H1 (cell line): ENCODE results near the gene CAMTA1. TPM values are rescaled to one million over a fixed set of nuclear protein-coding genes. Genes with fewer than 3 reads are reported as not detected.

Source experiments
- CTCF ChIA-PET: fragments of 300-600 bp; sonication (Branson Sonifier 250); formaldehyde crosslinking; loops from one replicate; lab custom pipeline; 2021; ENCODE audit not compliant: partially characterized antibody; lab: Charles Lee
- POLR2A ChIA-PET: fragments of 300-600 bp; sonication (Branson Sonifier 250); formaldehyde crosslinking; loops from one replicate; lab custom pipeline; 2021; ENCODE audit warnings: inconsistent platforms; ENCODE audit not compliant: partially characterized antibody; lab: Charles Lee
- DNase-seq, 2 experiments: peaks; one replicate each; pipeline versions ENCODE4 v3.0.0 to v3.0.0-alpha.2; 2010 to 2022; ENCODE audit warnings: low spot score in 2 of 2, low read depth in 1 of 2, mixed read lengths in 1 of 2
- FAIRE-seq: peaks from 2 replicates; lab custom pipeline; 2011; peaks lifted over from hg19 to GRCh38; lab: Jason Lieb, UNC
- H2AFZ ChIP-seq: 2 replicates; pipeline ENCODE4 v1.8.1; 2012; ENCODE audit warnings: low read length, inconsistent platforms
- H2AK5ac ChIP-seq: 2 replicates; pipeline ENCODE4 v1.6.1; 2013; ENCODE audit warnings: low read depth, low read length
- H2BK120ac ChIP-seq: replicated peaks from 2 replicates; pipeline ENCODE3; 2013; ENCODE audit warnings: low read depth, low read length, inconsistent platforms
- H2BK12ac ChIP-seq: 2 replicates; pipeline ENCODE4 v1.6.1; 2013; ENCODE audit warnings: low read depth, low read length
- H2BK15ac ChIP-seq: 2 replicates; pipeline ENCODE4 v1.6.1; 2013; ENCODE audit warnings: low read length
- H2BK20ac ChIP-seq: 2 replicates; pipeline ENCODE4 v1.6.1; 2013; ENCODE audit warnings: low read length
- H2BK5ac ChIP-seq: 2 replicates; pipeline ENCODE4 v1.6.1; 2013; ENCODE audit warnings: low read depth, low read length
- H3K14ac ChIP-seq: 2 replicates; pipeline ENCODE4 v1.6.1; 2013; ENCODE audit warnings: inconsistent platforms; ENCODE audit not compliant: insufficient read length
- H3K18ac ChIP-seq: 2 replicates; pipeline ENCODE4 v1.6.1; 2013; ENCODE audit warnings: low read length; ENCODE audit errors: extremely low read depth
- H3K23ac ChIP-seq: 2 replicates; pipeline ENCODE4 v1.6.1; 2013; ENCODE audit warnings: inconsistent platforms; ENCODE audit not compliant: insufficient read length
- H3K23me2 ChIP-seq: 2 replicates; pipeline ENCODE4 v1.6.1; 2013; ENCODE audit warnings: low read depth, low read length
- H3K27ac ChIP-seq: 2 replicates; pipeline ENCODE4 v1.6.1; 2011; ENCODE audit warnings: low read depth, low read length, inconsistent platforms
- H3K27me3 ChIP-seq, 4 experiments: replicated peaks in 1 of 4; 1 replicate in 1 of 4; 2 replicates in 3 of 4; pipeline versions ENCODE4 v1.6.1 to v1.8.1; 2011 to 2013; ENCODE audit warnings: low read length in 3 of 4, mild to moderate bottlenecking in 3 of 4, inconsistent platforms in 2 of 4, mixed read lengths in 2 of 4, moderate library complexity in 1 of 4; ENCODE audit not compliant: control insufficient read depth in 3 of 4, insufficient read depth in 3 of 4; ENCODE audit errors: extremely low read depth in 1 of 4
- H3K36me3 ChIP-seq, 4 experiments: 2 replicates each; pipeline versions ENCODE4 v1.6.1 to v1.8.1; 2011 to 2013; ENCODE audit warnings: mild to moderate bottlenecking in 4 of 4, low read length in 3 of 4, moderate library complexity in 2 of 4, control low read depth in 1 of 4, inconsistent platforms in 1 of 4; ENCODE audit not compliant: insufficient read depth in 4 of 4, control insufficient read depth in 2 of 4
- H3K4ac ChIP-seq: replicated peaks from 2 replicates; pipeline ENCODE3; 2013; ENCODE audit warnings: low read length, low read depth, mixed read lengths, inconsistent platforms; ENCODE audit not compliant: insufficient read length
- H3K4me1 ChIP-seq, 4 experiments: replicated peaks in 1 of 4; 1 replicate in 1 of 4; 2 replicates in 3 of 4; pipeline versions ENCODE4 v1.6.1 to v1.8.1; 2011 to 2013; ENCODE audit warnings: low read length in 3 of 4, inconsistent platforms in 2 of 4, mixed read lengths in 1 of 4; ENCODE audit not compliant: insufficient read depth in 4 of 4, control insufficient read depth in 3 of 4
- H3K4me2 ChIP-seq, 2 experiments: 2 replicates each; pipeline versions ENCODE4 v1.6.1 to v1.8.1; 2011 to 2013; ENCODE audit warnings: low read depth in 2 of 2, low read length in 2 of 2, control low read depth in 1 of 2, inconsistent platforms in 1 of 2, mild to moderate bottlenecking in 1 of 2; ENCODE audit not compliant: insufficient read depth in 1 of 2
- H3K4me3 ChIP-seq, 4 experiments: fragments of 200-600, 300-600 bp in 1 of 4; sonication (generic), shearing (Covaris generic), sonication (Bioruptor Twin) in 1 of 4; 2 replicates each; pipeline versions ENCODE4 v1.5.1 to v1.8.1; 2011 to 2016; ENCODE audit warnings: low read length in 4 of 4, low read depth in 3 of 4, control low read depth in 2 of 4, inconsistent platforms in 2 of 4, mild to moderate bottlenecking in 2 of 4, mixed read lengths in 1 of 4, moderate library complexity in 1 of 4; ENCODE audit not compliant: insufficient read depth in 2 of 4; ENCODE audit errors: extremely low read depth in 1 of 4
- H3K56ac ChIP-seq: replicated peaks from 2 replicates; pipeline ENCODE3; 2013; ENCODE audit warnings: low read depth, mild to moderate bottlenecking, mixed read lengths, low read length, inconsistent platforms; ENCODE audit not compliant: insufficient read length
- H3K79me1 ChIP-seq: 2 replicates; pipeline ENCODE4 v1.6.1; 2013; ENCODE audit warnings: low read depth, low read length, control low read depth
- H3K79me2 ChIP-seq, 2 experiments: 2 replicates each; pipeline versions ENCODE4 v1.6.1 to v1.8.1; 2012 to 2013; ENCODE audit warnings: low read length in 2 of 2, mild to moderate bottlenecking in 2 of 2, inconsistent platforms in 1 of 2; ENCODE audit not compliant: insufficient read depth in 2 of 2, control insufficient read depth in 1 of 2
- H3K9ac ChIP-seq, 4 experiments: replicated peaks in 1 of 4; 1 replicate in 1 of 4; 2 replicates in 3 of 4; pipeline versions ENCODE4 v1.6.1 to v1.8.1; 2011 to 2013; ENCODE audit warnings: low read depth in 3 of 4, low read length in 3 of 4, control low read depth in 2 of 4, mild to moderate bottlenecking in 2 of 4, moderate library complexity in 2 of 4, inconsistent platforms in 1 of 4; ENCODE audit errors: extremely low read depth in 1 of 4
- H3K9me3 ChIP-seq, 2 experiments: 2 replicates each; pipeline versions ENCODE4 v1.6.1 to v1.8.1; 2012 to 2013; ENCODE audit warnings: mild to moderate bottlenecking in 2 of 2, moderate library complexity in 2 of 2, control low read depth in 1 of 2, inconsistent platforms in 1 of 2, low read depth in 1 of 2, low read length in 1 of 2, mixed read lengths in 1 of 2; ENCODE audit not compliant: insufficient read depth in 2 of 2
- H4K20me1 ChIP-seq, 2 experiments: replicated peaks in 1 of 2; 2 replicates each; pipeline versions ENCODE3 to v1.8.1; 2011 to 2013; ENCODE audit warnings: inconsistent platforms in 2 of 2, low read length in 2 of 2, mild to moderate bottlenecking in 1 of 2; ENCODE audit not compliant: insufficient read depth in 2 of 2, control insufficient read depth in 1 of 2
- H4K5ac ChIP-seq: 2 replicates; pipeline ENCODE4 v1.6.1; 2013; ENCODE audit warnings: low read length, low read depth, mixed read lengths, inconsistent platforms; ENCODE audit not compliant: insufficient read length
- H4K8ac ChIP-seq: 2 replicates; pipeline ENCODE4 v1.8.0; 2013; ENCODE audit warnings: mild to moderate bottlenecking, moderate library complexity, low read length, inconsistent platforms; ENCODE audit not compliant: insufficient read depth; ENCODE audit errors: extremely low read depth
- H4K91ac ChIP-seq: replicated peaks from 2 replicates; pipeline ENCODE3; 2013; ENCODE audit warnings: low read length, mixed read lengths, inconsistent platforms; ENCODE audit not compliant: insufficient read length
- CBX5 ChIP-seq: fragments of 300-800, 300-1000 bp; sonication (generic); IDR thresholded peaks from 2 replicates; pipeline ENCODE4 v1.7.1; 2016; ENCODE audit warnings: antibody characterized with exemption, low read length, low read depth
- CHD2 ChIP-seq: IDR thresholded peaks from 2 replicates; pipeline ENCODE4 v1.6.1; 2012; ENCODE audit warnings: low read length, improper control_type of control experiment
- EGR1 ChIP-seq: IDR thresholded peaks from 2 replicates; pipeline ENCODE4 v1.6.1; 2011; ENCODE audit warnings: low read depth, low read length, borderline replicate concordance
- EZH2 ChIP-seq: fragments of 200-600 bp; sonication (generic); IDR thresholded peaks from 2 replicates; pipeline ENCODE4 v1.7.1; 2012; ENCODE audit warnings: low read depth, mild to moderate bottlenecking, moderate library complexity, low read length, inconsistent platforms; ENCODE audit not compliant: severe bottlenecking
- GTF2F1 ChIP-seq: IDR thresholded peaks from 2 replicates; pipeline ENCODE4 v1.6.1; 2012; ENCODE audit warnings: low read depth, low read length, improper control_type of control experiment, borderline replicate concordance
- HDAC6 ChIP-seq: IDR thresholded peaks from one replicate; pipeline ENCODE4 v1.7.1; 2012; ENCODE audit warnings: low read depth, mild to moderate bottlenecking, inconsistent platforms, low read length, moderate library complexity
- KDM4A ChIP-seq: IDR thresholded peaks from one replicate; pipeline ENCODE4 v1.7.1; 2012; ENCODE audit warnings: low read depth, mild to moderate bottlenecking, moderate library complexity, low read length, inconsistent platforms; ENCODE audit not compliant: severe bottlenecking
- POU5F1 ChIP-seq: IDR thresholded peaks from 2 replicates; pipeline ENCODE4 v1.6.1; 2011; ENCODE audit warnings: low read depth, mild to moderate bottlenecking, low read length, moderate library complexity
- RAD21 ChIP-seq, 2 experiments: IDR thresholded peaks in 1 of 2; conservative IDR thresholded peaks in 1 of 2; 2 replicates each; pipeline ENCODE4 v1.6.1; 2011; ENCODE audit warnings: low read depth in 2 of 2, low read length in 2 of 2, improper control_type of control experiment in 1 of 2, inconsistent platforms in 1 of 2, mild to moderate bottlenecking in 1 of 2, moderate library complexity in 1 of 2
- RXRA ChIP-seq: IDR thresholded peaks from 2 replicates; pipeline ENCODE4 v1.6.1; 2011; ENCODE audit warnings: low read depth, mild to moderate bottlenecking, low read length, moderate library complexity; ENCODE audit not compliant: insufficient read depth
- SIX5 ChIP-seq: IDR thresholded peaks from 2 replicates; pipeline ENCODE4 v1.6.1; 2011; ENCODE audit warnings: mild to moderate bottlenecking, low read depth, low read length
- TCF12 ChIP-seq: IDR thresholded peaks from 2 replicates; pipeline ENCODE4 v1.6.1; 2011; ENCODE audit warnings: low read depth, mild to moderate bottlenecking, low read length
- WGBS, 2 experiments: shearing (Covaris generic) in 1 of 2; methylation state at CpG; one replicate each; pipeline versions ENCODE4 v1.1.6 to v1.1.7; 2013 to 2015; ENCODE audit warnings: low lambda C conversion rate in 2 of 2, mixed read lengths in 2 of 2, inconsistent platforms in 1 of 2, low coverage in 1 of 2, missing lambda C conversion rate in 1 of 2; ENCODE audit not compliant: insufficient replicate concordance in 2 of 2, insufficient coverage in 1 of 2, insufficient read length in 1 of 2; ENCODE audit errors: extremely low coverage in 1 of 2, missing lambda C conversion rate in 1 of 2; 5-methylcytosine and 5-hydroxymethylcytosine counted together
- polyA plus RNA-seq, 7 experiments: library from polyadenylated mRNA; depleted of rRNA in 3 of 7; stranded (reverse) in 5 of 7; unstranded in 2 of 7; fragments of >200 nt in 5 of 7; fragments of 200-250 nt in 2 of 7; gene quantifications; 1 replicate in 5 of 7; 2 replicates in 1 of 7; 4 replicates in 1 of 7; pipeline versions ENCODE4 v1.2.1 to v1.2.3, GENCODE V29; 2011 to 2013; ENCODE audit warnings: missing spikeins in 2 of 7, mixed read lengths in 2 of 7
- total RNA-seq: library from RNA; stranded (reverse); fragmentation: NEBNext Ultra II Directional; extraction: Animal tissue kit (Norgen Biotek cat#: 25700); gene quantifications from 2 replicates; pipeline ENCODE4 v1.2.1, GENCODE V29; 2021

Gene CAMTA1
- total and polyA plus RNA-seq, 2 of the 8 experiments (the other 6 are each of a cell fraction or from before 2014, with no cell fraction given), result 65.0 to 119 TPM

DNA sequence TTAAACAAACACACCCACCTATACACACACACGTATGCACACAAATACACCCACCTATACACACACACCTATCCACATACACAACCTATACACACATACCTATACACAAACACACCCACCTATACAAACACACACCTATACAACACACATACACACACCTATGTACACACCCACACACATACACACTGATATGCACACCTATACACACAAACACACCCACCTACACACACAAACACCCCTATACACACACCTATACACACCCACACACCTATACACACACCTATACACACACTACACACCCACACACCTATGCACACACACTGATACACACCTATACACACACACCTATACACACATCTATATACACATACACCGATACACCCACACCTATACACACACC lies 870.1 kb downstream of the CAMTA1 start:
- Histone ChIP-seq H4K20me1 (peaks cover 0 to 12% of the 10 kb centered on the region in 2 experiments), H3K4me2 (no peak overlapping the region), H2AK5ac (no peak overlapping the region), H3K79me1 (no peaks in the 10 kb centered on the region; the same call in 1 of the 2 replicates), H3K9me3 (no peaks in the 10 kb centered on the region), H3K36me3 (no peaks in the 10 kb centered on the region), H3K23me2 (peaks cover 13% of the 10 kb centered on the region; the same call in 1 of the 2 replicates), H3K56ac (peak overlapping the region; percentile 98), H2BK20ac (no peak overlapping the region), H4K91ac (no peak overlapping the region), H2BK15ac (no peak overlapping the region), H4K8ac (no peak overlapping the region), H3K9ac (no peak overlapping the region), H3K18ac (no peak overlapping the region), H2BK12ac (no peak overlapping the region), H3K79me2 (no peaks in the 10 kb centered on the region), H3K4me3 (no peak overlapping the region), H3K23ac (no peak overlapping the region), H3K4me1 (peaks cover 0 to 4% (median 0%) of the 10 kb centered on the region in 4 experiments; a peak in 2 of 7 replicates), H3K27ac (no peak overlapping the region), H4K5ac (no peak overlapping the region), H3K27me3 (no peaks in the 10 kb centered on the region), H2AFZ (no peak overlapping the region), H3K14ac (no peak overlapping the region), H2BK120ac (no peak overlapping the region), H3K4ac (no peak overlapping the region), H2BK5ac (no peak overlapping the region)
- ChIA-PET POLR2A (no interaction called here), CTCF (interaction anchor here (1.0 kb wide), 1 partner anchor 14 kb away, joined by 4 read pairs; no protein-coding TSS in a partner anchor)
- DNase-seq (no peak), FAIRE-seq (no peak)
- 88 to 100% methylated on average over 1 to 2 of the region's 2 CpGs for WGBS, 2 experiments
- TF ChIP-seq KDM4A (no peak), EGR1 (no peak), TCF12 (no peak), RAD21 (IDR thresholded peaks at IDR 0.05 in 1 of 2, conservative IDR thresholded peaks at IDR 0.05 in 1 of 2; ENCODE audit: low read depth in 2 of 2, low read length in 2 of 2) (no peak), EZH2 (no peak), GTF2F1 (no peak), SIX5 (no peak), POU5F1 (no peak), HDAC6 (no peak), CBX5 (no peak), RXRA (no peak), CHD2 (no peak)
